Progenitor cell of endocrine pancreas (in vitro differentiated cells): ENCODE results near the gene FIGNL2. TPM values are rescaled to one million over a fixed set of nuclear protein-coding genes. Genes with fewer than 3 reads are reported as not detected.

Experiments used
- DNase-seq: peaks from one replicate; pipeline ENCODE4 v3.0.0; 2021; ENCODE audit warnings: low spot score; ENCODE audit not compliant: unreplicated experiment
- H3K27ac Mint-ChIP-seq: 2 replicates; pipeline ENCODE4 v1.8.0; 2021; ENCODE audit warnings: mild to moderate bottlenecking, moderate library complexity, mixed read lengths
- H3K27me3 Mint-ChIP-seq: 2 replicates; pipeline ENCODE4 v1.8.0; 2021; ENCODE audit warnings: mixed read lengths
- H3K36me3 Mint-ChIP-seq: 2 replicates; pipeline ENCODE4 v1.8.0; 2022; ENCODE audit warnings: mixed read lengths; ENCODE audit not compliant: insufficient read depth
- H3K4me1 Mint-ChIP-seq: 2 replicates; pipeline ENCODE4 v1.8.0; 2021; ENCODE audit warnings: low read depth, mixed read lengths
- H3K4me3 Mint-ChIP-seq: 2 replicates; pipeline ENCODE4 v1.8.0; 2021; ENCODE audit warnings: low read depth, mild to moderate bottlenecking, moderate library complexity, mixed read lengths
- H3K9me3 Mint-ChIP-seq: 2 replicates; pipeline ENCODE4 v1.8.0; 2021; ENCODE audit warnings: low read depth, mixed read lengths
- CTCF ChIP-seq: fragments of 200-600 bp; sonication (generic); IDR thresholded peaks from one replicate; pipeline ENCODE4 v1.5.0; 2021; ENCODE audit warnings: antibody characterized with exemption, mild to moderate bottlenecking; ENCODE audit not compliant: unreplicated experiment
- total RNA-seq: library from RNA; stranded (reverse); gene quantifications from 2 replicates; pipeline ENCODE4 v1.2.1, GENCODE V29; 2021

Gene FIGNL2
- total RNA-seq, 1 donor from 2014 or later, result 46.7 TPM

- TF ChIP-seq CTCF, result no peak
- no peak for DNase-seq
- Mint-ChIP-seq H3K9me3 (no peaks in the 10 kb centered on the region), H3K36me3 (no peaks in the 10 kb centered on the region), H3K27ac (no peak overlapping the region), H3K4me1 (peaks cover 14% of the 10 kb centered on the region), H3K4me3 (no peak overlapping the region), H3K27me3 (peaks cover 11% of the 10 kb centered on the region)
These were observed 68.6 kb downstream of the FIGNL2 start for GRCh38 chr12:51779876-51780275.

- peaks cover 11% of the 10 kb centered on the region for H3K36me3 Mint-ChIP-seq
- no peak for DNase-seq
- H3K27ac Mint-ChIP-seq, result no peak overlapping the region
- no peak for TF ChIP-seq CTCF
- H3K4me1 Mint-ChIP-seq, result peaks cover 14% of the 10 kb centered on the region
- H3K4me3 Mint-ChIP-seq, result no peak overlapping the region
- H3K9me3 Mint-ChIP-seq, result peaks cover 4% of the 10 kb centered on the region
- H3K27me3 Mint-ChIP-seq, result peaks cover 13% of the 10 kb centered on the region
These were observed 70.5 kb downstream of the FIGNL2 start for GRCh38 chr12:51777973-51778372.

- Mint-ChIP-seq H3K4me1 (peaks cover 14% of the 10 kb centered on the region), H3K36me3 (peaks cover 11% of the 10 kb centered on the region), H3K4me3 (no peak overlapping the region), H3K9me3 (peaks cover 4% of the 10 kb centered on the region), H3K27me3 (peaks cover 11% of the 10 kb centered on the region), H3K27ac (no peak overlapping the region)
- TF ChIP-seq CTCF, result no peak
- DNase-seq, result no peak
These were observed 71.1 kb downstream of the FIGNL2 start for GRCh38 chr12:51777457-51777856.

GRCh38 chr12:51774933-51775332 lies 73.6 kb downstream of the FIGNL2 start:
- DNase-seq, result no peak
- H3K36me3 Mint-ChIP-seq, result peaks cover 13% of the 10 kb centered on the region
- no peak for TF ChIP-seq CTCF
- peaks cover 4% of the 10 kb centered on the region for H3K9me3 Mint-ChIP-seq
- no peak overlapping the region for H3K27ac Mint-ChIP-seq
- peaks cover 14% of the 10 kb centered on the region for H3K4me1 Mint-ChIP-seq
- H3K27me3 Mint-ChIP-seq, result peaks cover 7% of the 10 kb centered on the region
- no peak overlapping the region for H3K4me3 Mint-ChIP-seq

GRCh38 chr12:51773145-51773869 lies 75.2 kb downstream of the FIGNL2 start:
- H3K36me3 Mint-ChIP-seq, result peaks cover 15% of the 10 kb centered on the region
- no peak overlapping the region for H3K27ac Mint-ChIP-seq
- H3K4me1 Mint-ChIP-seq, result peaks cover 14% of the 10 kb centered on the region
- peaks cover 2% of the 10 kb centered on the region for H3K27me3 Mint-ChIP-seq
- H3K4me3 Mint-ChIP-seq, result no peak overlapping the region
- H3K9me3 Mint-ChIP-seq, result peaks cover 4% of the 10 kb centered on the region
- DNase-seq, result no peak
- no peak for TF ChIP-seq CTCF
